ENCODE data around the gene FAM107A. TPM values are rescaled to one million over a fixed set of nuclear protein-coding genes. Genes with fewer than 3 reads are reported as not detected.

Gene FAM107A
- total RNA-seq, 1 experiment from 2014 or later: not detected

DNA sequence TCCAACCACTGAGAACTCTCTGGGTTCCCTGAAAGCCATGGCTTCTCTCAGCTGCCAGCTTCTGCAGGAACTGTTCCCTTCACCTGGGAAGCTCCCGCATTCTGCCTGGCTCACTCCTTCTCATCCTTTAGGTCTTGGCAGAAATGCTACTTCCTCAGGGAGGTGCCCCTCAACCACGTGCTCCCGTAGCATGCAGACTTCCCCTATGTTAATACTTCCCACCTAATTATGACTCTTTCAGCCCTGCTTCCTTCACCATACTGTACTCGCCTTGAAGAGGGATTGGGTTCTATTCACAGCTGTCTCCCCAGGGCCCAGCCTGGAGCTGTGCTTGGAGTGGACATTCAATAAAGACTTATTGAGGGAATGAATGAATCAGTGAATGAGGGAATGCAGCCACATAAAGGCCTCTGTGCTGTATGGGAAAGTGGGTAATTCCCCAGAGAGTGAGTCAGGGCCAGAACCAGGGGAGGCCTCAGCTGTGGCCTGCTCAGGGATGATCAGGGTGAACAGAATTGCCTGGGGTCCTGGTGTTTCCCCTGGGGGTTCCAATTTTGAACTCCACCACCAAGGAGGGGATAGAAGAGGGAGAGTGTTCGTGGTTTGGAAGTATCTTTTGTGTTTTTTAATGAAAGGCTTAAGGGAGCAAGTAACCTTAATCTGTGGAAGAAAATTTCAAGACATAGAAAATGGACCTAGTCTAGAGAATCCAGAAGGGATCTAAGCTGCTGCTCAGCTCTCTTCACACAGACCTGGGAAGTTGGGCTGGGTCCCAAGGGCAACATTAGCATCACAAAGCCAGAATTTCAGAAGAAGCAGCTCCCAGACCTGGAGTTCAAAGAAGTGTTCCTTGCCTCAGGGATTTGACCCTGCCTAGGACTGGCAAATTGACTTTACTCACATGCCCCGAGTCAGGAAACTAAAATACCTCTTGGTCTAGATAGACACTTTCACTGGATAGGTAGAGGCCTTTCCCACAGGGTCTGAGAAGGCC lies 14.6 kb upstream of the FAM107A start:
- no peaks in the 10 kb centered on the region for H3K36me3 ChIP-seq (ENCODE audit: control insufficient read depth in 1 of 2, insufficient read depth in 2 of 2, low read length in 2 of 2)
- no peak overlapping the region for H3K4me3 ChIP-seq (replicated peaks in 1 of 2; ENCODE audit: low read depth in 1 of 2, low read length in 2 of 2)
- no peak overlapping the region for H3K9ac ChIP-seq (ENCODE audit: low read length)
- H3K27ac ChIP-seq (ENCODE audit: low read depth, low read length): no peak overlapping the region
- ChIA-PET RAD21 (ENCODE audit: low non-redundant PET in 1 of 2, low total read pairs in 2 of 2, uncharacterized antibody in 2 of 2, unreplicated experiment in 2 of 2) (no interaction called here), POLR2A (no interaction called here), CTCF (no interaction called here)
- H3K27me3 ChIP-seq (ENCODE audit: insufficient read depth, low read length): no peaks in the 10 kb centered on the region
- H3K4me2 ChIP-seq (ENCODE audit: low read length): no peak overlapping the region
- ATAC-seq (no peak), DNase-seq (ENCODE audit: low read depth, low spot score) (no peak)
- TF ChIP-seq, protein P1, sequence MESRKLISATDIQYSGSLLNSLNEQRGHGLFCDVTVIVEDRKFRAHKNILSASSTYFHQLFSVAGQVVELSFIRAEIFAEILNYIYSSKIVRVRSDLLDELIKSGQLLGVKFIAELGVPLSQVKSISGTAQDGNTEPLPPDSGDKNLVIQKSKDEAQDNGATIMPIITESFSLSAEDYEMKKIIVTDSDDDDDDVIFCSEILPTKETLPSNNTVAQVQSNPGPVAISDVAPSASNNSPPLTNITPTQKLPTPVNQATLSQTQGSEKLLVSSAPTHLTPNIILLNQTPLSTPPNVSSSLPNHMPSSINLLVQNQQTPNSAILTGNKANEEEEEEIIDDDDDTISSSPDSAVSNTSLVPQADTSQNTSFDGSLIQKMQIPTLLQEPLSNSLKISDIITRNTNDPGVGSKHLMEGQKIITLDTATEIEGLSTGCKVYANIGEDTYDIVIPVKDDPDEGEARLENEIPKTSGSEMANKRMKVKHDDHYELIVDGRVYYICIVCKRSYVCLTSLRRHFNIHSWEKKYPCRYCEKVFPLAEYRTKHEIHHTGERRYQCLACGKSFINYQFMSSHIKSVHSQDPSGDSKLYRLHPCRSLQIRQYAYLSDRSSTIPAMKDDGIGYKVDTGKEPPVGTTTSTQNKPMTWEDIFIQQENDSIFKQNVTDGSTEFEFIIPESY (IDR thresholded peaks at IDR 0.05; ENCODE audit: extremely low read depth, insufficient replicate concordance, low read length): no peak
- TF ChIP-seq, protein P2, sequence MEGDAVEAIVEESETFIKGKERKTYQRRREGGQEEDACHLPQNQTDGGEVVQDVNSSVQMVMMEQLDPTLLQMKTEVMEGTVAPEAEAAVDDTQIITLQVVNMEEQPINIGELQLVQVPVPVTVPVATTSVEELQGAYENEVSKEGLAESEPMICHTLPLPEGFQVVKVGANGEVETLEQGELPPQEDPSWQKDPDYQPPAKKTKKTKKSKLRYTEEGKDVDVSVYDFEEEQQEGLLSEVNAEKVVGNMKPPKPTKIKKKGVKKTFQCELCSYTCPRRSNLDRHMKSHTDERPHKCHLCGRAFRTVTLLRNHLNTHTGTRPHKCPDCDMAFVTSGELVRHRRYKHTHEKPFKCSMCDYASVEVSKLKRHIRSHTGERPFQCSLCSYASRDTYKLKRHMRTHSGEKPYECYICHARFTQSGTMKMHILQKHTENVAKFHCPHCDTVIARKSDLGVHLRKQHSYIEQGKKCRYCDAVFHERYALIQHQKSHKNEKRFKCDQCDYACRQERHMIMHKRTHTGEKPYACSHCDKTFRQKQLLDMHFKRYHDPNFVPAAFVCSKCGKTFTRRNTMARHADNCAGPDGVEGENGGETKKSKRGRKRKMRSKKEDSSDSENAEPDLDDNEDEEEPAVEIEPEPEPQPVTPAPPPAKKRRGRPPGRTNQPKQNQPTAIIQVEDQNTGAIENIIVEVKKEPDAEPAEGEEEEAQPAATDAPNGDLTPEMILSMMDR (IDR thresholded peaks at IDR 0.05 in 2 of 3, conservative IDR thresholded peaks at IDR 0.05 in 1 of 3; ENCODE audit: borderline replicate concordance in 1 of 3, insufficient read depth in 1 of 3, low read depth in 2 of 3, low read length in 2 of 3): no peak
- no peak for TF ChIP-seq CBX3 (IDR thresholded peaks at IDR 0.05; ENCODE audit: low read depth)
- TF ChIP-seq EGR1 (IDR thresholded peaks at IDR 0.05; ENCODE audit: low read depth): no peak
- TF ChIP-seq ELF1 (IDR thresholded peaks at IDR 0.05; ENCODE audit: borderline replicate concordance, low read depth): no peak
- no peak for TF ChIP-seq CEBPB (IDR thresholded peaks at IDR 0.05; ENCODE audit: low read depth)
- TF ChIP-seq FOSL1 (IDR thresholded peaks at IDR 0.05; ENCODE audit: low read depth): no peak
- no peak for TF ChIP-seq POLR2AphosphoS5 (IDR thresholded peaks at IDR 0.05; ENCODE audit: low read depth, low read length)
- no peak for TF ChIP-seq MAX (IDR thresholded peaks at IDR 0.05)
- TF ChIP-seq TCF7L2 (IDR thresholded peaks at IDR 0.05; ENCODE audit: borderline replicate concordance, extremely low read depth, insufficient read depth, insufficient read length): no peak
- TF ChIP-seq EZH2phosphoT487 (IDR thresholded peaks at IDR 0.05; ENCODE audit: borderline replicate concordance): no peak
- TF ChIP-seq SP1 (IDR thresholded peaks at IDR 0.05; ENCODE audit: low read depth): no peak
- no peak for TF ChIP-seq SIN3A (IDR thresholded peaks at IDR 0.05; ENCODE audit: low read depth)
- TF ChIP-seq ZFX (IDR thresholded peaks at IDR 0.05): no peak
- no peak for TF ChIP-seq ATF3 (IDR thresholded peaks at IDR 0.05)
- no peak for TF ChIP-seq YY1 (IDR thresholded peaks at IDR 0.05; ENCODE audit: extremely low read depth, insufficient replicate concordance, low read depth, low read length)
- TF ChIP-seq POLR2A (IDR thresholded peaks at IDR 0.05; ENCODE audit: borderline replicate concordance, extremely low read depth, insufficient read depth, insufficient read length): no peak
- H3K9me2 ChIP-seq (ENCODE audit: insufficient read depth): no peaks in the 10 kb centered on the region
- no TSS peak for BruUV-seq (replicated peaks)
- H3K79me2 ChIP-seq (ENCODE audit: insufficient read depth, low read length): no peaks in the 10 kb centered on the region
- intact Hi-C loops (cut with micrococcal nuclease): no loop called here
- no peak overlapping the region for H2AFZ ChIP-seq (ENCODE audit: low read depth, low read length, poor library complexity, severe bottlenecking)
- H3K9me3 ChIP-seq (ENCODE audit: control insufficient read depth in 1 of 2, insufficient read depth in 1 of 2, low read depth in 1 of 2, low read length in 2 of 2): no peaks in the 10 kb centered on the region
- H4K20me1 ChIP-seq (ENCODE audit: insufficient read depth): no peaks in the 10 kb centered on the region
- H3K4me1 ChIP-seq (ENCODE audit: control insufficient read depth in 1 of 2, insufficient read depth in 2 of 2, low read length in 2 of 2): no peaks in the 10 kb centered on the region
